GM12878 (cell line): ENCODE data around the gene KHNYN. TPM values are rescaled to one million over a fixed set of nuclear protein-coding genes. Genes with fewer than 3 reads are reported as not detected.

ENCODE experiments used
- ATAC-seq: fragments of 200-7000 bp; cut with Tn5 transposase; 3 replicates; pipeline ENCODE4 v1.9.1; 2020; ENCODE audit warnings: mild to moderate bottlenecking, moderate library complexity
- BruUV-seq: library from RNA; stranded (reverse); fragments of 400-500 nt; replicated peaks from 2 replicates; lab custom pipeline; 2021; lab: Mats Ljungman, UMichigan
- CTCF ChIA-PET: fragments of 300-600 bp; sonication (Branson Sonifier 250); formaldehyde crosslinking; extraction: SDS; loops from one replicate; lab custom pipeline; 2021; ENCODE audit warnings: inconsistent platforms; lab: Yijun Ruan, JAX
- POLR2A ChIA-PET: fragments of 350-600 bp; formaldehyde crosslinking; extraction: SDS; loops from one replicate; lab custom pipeline; 2021; ENCODE audit warnings: inconsistent platforms; lab: Charles Lee
- RAD21 ChIA-PET: fragments of 300-600 bp; sonication (Branson Sonifier 250); formaldehyde crosslinking; loops from one replicate; lab custom pipeline; 2023; ENCODE audit warnings: antibody characterized with exemption; ENCODE audit not compliant: unreplicated experiment; lab: Charles Lee
- SMC1A ChIA-PET: fragments of 300-600 bp; sonication (Branson Sonifier 250); formaldehyde crosslinking; loops from one replicate; lab custom pipeline; 2023; ENCODE audit not compliant: unreplicated experiment, uncharacterized antibody; lab: Charles Lee
- DNase-seq: peaks from one replicate; pipeline ENCODE4 v3.0.0-alpha.2; 2011; ENCODE audit warnings: low read depth, low spot score
- FAIRE-seq: peaks from 3 replicates; lab custom pipeline; 2011; peaks lifted over from hg19 to GRCh38; lab: Jason Lieb, UNC
- H2AFZ ChIP-seq: 2 replicates; pipeline ENCODE4 v1.6.0; 2011; ENCODE audit warnings: low read depth, low read length, control low read depth; ENCODE audit not compliant: control insufficient read depth
- H3K27ac ChIP-seq: 2 replicates; pipeline ENCODE4 v1.5.1; 2011; ENCODE audit warnings: control low read depth; ENCODE audit not compliant: control insufficient read depth, insufficient read depth
- H3K27me3 ChIP-seq, 2 experiments: replicated peaks in 1 of 2; 2 replicates each; pipeline versions ENCODE4 v1.6.0 to v1.6.1; 2011; ENCODE audit warnings: low read length in 1 of 2; ENCODE audit not compliant: control insufficient read depth in 2 of 2, insufficient read depth in 2 of 2
- H3K36me3 ChIP-seq, 2 experiments: 2 replicates each; pipeline ENCODE4 v1.5.1; 2011; ENCODE audit warnings: low read length in 1 of 2; ENCODE audit not compliant: control insufficient read depth in 2 of 2, insufficient read depth in 2 of 2
- H3K4me1 ChIP-seq: 2 replicates; pipeline ENCODE4 v1.6.1; 2011; ENCODE audit warnings: mild to moderate bottlenecking, low read length, moderate library complexity, mixed read lengths; ENCODE audit not compliant: control insufficient read depth, insufficient read depth
- H3K4me2 ChIP-seq: 2 replicates; pipeline ENCODE4 v1.6.0; 2011; ENCODE audit warnings: control low read depth; ENCODE audit not compliant: control insufficient read depth, insufficient read depth
- H3K4me3 ChIP-seq: fragments of 200-600 bp; sonication (generic); 2 replicates; pipeline ENCODE4 v1.5.1; 2016
- H3K79me2 ChIP-seq: 2 replicates; pipeline ENCODE4 v1.6.0; 2011; ENCODE audit warnings: low read length; ENCODE audit not compliant: control insufficient read depth, insufficient read depth
- H3K9ac ChIP-seq: 2 replicates; pipeline ENCODE4 v1.8.0; 2011; ENCODE audit warnings: low read length, control low read depth, mixed read lengths; ENCODE audit not compliant: control insufficient read depth, insufficient read depth
- H3K9me3 ChIP-seq: replicated peaks from 3 replicates; pipeline ENCODE4 v1.5.1; 2011; ENCODE audit warnings: mild to moderate bottlenecking, low read length; ENCODE audit not compliant: control insufficient read depth, insufficient read depth
- H4K20me1 ChIP-seq: 2 replicates; pipeline ENCODE4 v1.6.0; 2011; ENCODE audit not compliant: control insufficient read depth, insufficient read depth
- HDAC6 ChIP-seq: fragments of 200-600 bp; sonication (generic); IDR thresholded peaks from one replicate; pipeline ENCODE4 v1.8.0; 2017; ENCODE audit warnings: antibody characterized with exemption; ENCODE audit not compliant: unreplicated experiment
- KLF5 ChIP-seq: fragments of 450-650 bp; IDR thresholded peaks from 2 replicates; pipeline ENCODE4 v1.6.1; 2014; ENCODE audit warnings: mild to moderate bottlenecking; ENCODE audit not compliant: partially characterized antibody
- MTA2 ChIP-seq: fragments of 450-650 bp; IDR thresholded peaks from 2 replicates; pipeline ENCODE4 v1.6.1; 2016; ENCODE audit warnings: low read depth, mild to moderate bottlenecking, moderate library complexity
- TCF12 ChIP-seq: IDR thresholded peaks from 2 replicates; pipeline ENCODE4 v1.6.1; 2011; ENCODE audit warnings: low read depth, mild to moderate bottlenecking, low read length
- ZBTB11 ChIP-seq: fragments of 450-650 bp; formaldehyde crosslinking; IDR thresholded peaks from 2 replicates; pipeline ENCODE4 v1.5.0; 2022; ENCODE audit warnings: mild to moderate bottlenecking, missing genetic modification characterization
- WGBS: methylation state at CpG from one replicate; pipeline ENCODE4 v1.1.6; 2016; ENCODE audit warnings: low lambda C conversion rate; ENCODE audit not compliant: insufficient replicate concordance, insufficient coverage; ENCODE audit errors: missing lambda C conversion rate; 5-methylcytosine and 5-hydroxymethylcytosine counted together
- in situ Hi-C: fragments of 300-500 bp; cut with MboI; formaldehyde crosslinking; loops from 9 replicates; pipeline ENCODE4 v1.14.3; 2018; ENCODE audit warnings: mixed read lengths
- intact Hi-C: fragments of 100-400 bp; cut with micrococcal nuclease; formaldehyde crosslinking; loops from one replicate; pipeline ENCODE4 v1.14.2; 2022; ENCODE audit not compliant: unreplicated experiment
- polyA plus RNA-seq, 11 experiments: library from polyadenylated mRNA; depleted of rRNA in 4 of 11; unstranded in 6 of 11; stranded (reverse) in 5 of 11; fragments of >200 nt; fragmentation: Nextera tagmentation in 4 of 11; fragmentation: Illumina TruSeq in 1 of 11; extraction: Ambion mirVana in 4 of 11; extraction: Trizol in 1 of 11; gene quantifications; 1 replicate in 1 of 11; 2 replicates in 10 of 11; pipeline versions ENCODE4 v1.2.1 to v1.2.3, GENCODE V29; 2011 to 2016; ENCODE audit warnings: inconsistent platforms in 2 of 11, missing spikeins in 2 of 11, low read depth in 1 of 11
- total RNA-seq, 4 experiments: library from RNA; depleted of rRNA in 3 of 4; stranded (reverse); fragments of >200 nt in 3 of 4; fragmentation: Illumina TruSeq in 1 of 4; extraction: Trizol in 1 of 4; gene quantifications; 2 replicates each; pipeline versions ENCODE4 v1.2.1 to v1.2.3, GENCODE V29; 2013 to 2021

KHNYN gene
- total and polyA plus RNA-seq, 10 of the 15 experiments (the other 5 are each of a cell fraction or from before 2014, with no cell fraction given), result 1.4 to 34.7 (median 21.5) TPM

GRCh38 chr14:24414732-24415420 is 14.9 kb upstream of the KHNYN start (continued):
- no peak for TF ChIP-seq ZBTB11
- TF ChIP-seq TCF12, result no peak
- no peak for TF ChIP-seq HDAC6
- no peak for TF ChIP-seq MTA2
- TF ChIP-seq, all 136 proteins: peak for 0

- no peak overlapping the region for H3K27ac ChIP-seq
- peaks cover 0 to under 1% of the 10 kb centered on the region in 2 experiments; a peak in 3 of 4 replicates for H3K27me3 ChIP-seq
- ChIA-PET CTCF (no interaction called here), SMC1A (no interaction called here), RAD21 (no interaction called here), POLR2A (interaction anchor here (1.0 kb wide), 1 partner anchor 14 kb away, joined by 3 read pairs; the partner anchor contains the start of gene KHNYN)
- no peaks in the 10 kb centered on the region for H3K9me3 ChIP-seq
- 68% methylated on average over 25 of the region's 25 CpGs for WGBS
- in situ Hi-C loops (no loop called here), intact Hi-C loops (no loop called here)
- no peaks in the 10 kb centered on the region for H4K20me1 ChIP-seq
- H3K36me3 ChIP-seq, result no peaks in the 10 kb centered on the region
- H3K9ac ChIP-seq, result no peak overlapping the region
- ATAC-seq, result no peak
- H3K4me2 ChIP-seq, result no peak overlapping the region
- no peak for FAIRE-seq
- BruUV-seq, result no TSS peak
- H3K4me1 ChIP-seq, result no peaks in the 10 kb centered on the region
- no peaks in the 10 kb centered on the region for H3K79me2 ChIP-seq
- no peak overlapping the region for H2AFZ ChIP-seq
- no peak for TF ChIP-seq KLF5
- no peak overlapping the region for H3K4me3 ChIP-seq
- DNase-seq, result no peak
Measured at GRCh38 chr14:24415421-24416253, 14.1 kb upstream of the KHNYN start.
